HG02973 (cell line): Measurements from ENCODE around the gene SLC2A9.
"Not testable (repeated sequence)": the region's sequence is repeated elsewhere in the genome, so short reads cannot be mapped to it uniquely, and the experiment has no call there.

Experiments
- ATAC-seq: cut with Tn5 transposase; IDR thresholded peaks from one replicate; pipeline ENCODE4 v1.9.1; 2021; ENCODE audit warnings: moderate library complexity; ENCODE audit not compliant: unreplicated experiment

SLC2A9 gene

DNA sequence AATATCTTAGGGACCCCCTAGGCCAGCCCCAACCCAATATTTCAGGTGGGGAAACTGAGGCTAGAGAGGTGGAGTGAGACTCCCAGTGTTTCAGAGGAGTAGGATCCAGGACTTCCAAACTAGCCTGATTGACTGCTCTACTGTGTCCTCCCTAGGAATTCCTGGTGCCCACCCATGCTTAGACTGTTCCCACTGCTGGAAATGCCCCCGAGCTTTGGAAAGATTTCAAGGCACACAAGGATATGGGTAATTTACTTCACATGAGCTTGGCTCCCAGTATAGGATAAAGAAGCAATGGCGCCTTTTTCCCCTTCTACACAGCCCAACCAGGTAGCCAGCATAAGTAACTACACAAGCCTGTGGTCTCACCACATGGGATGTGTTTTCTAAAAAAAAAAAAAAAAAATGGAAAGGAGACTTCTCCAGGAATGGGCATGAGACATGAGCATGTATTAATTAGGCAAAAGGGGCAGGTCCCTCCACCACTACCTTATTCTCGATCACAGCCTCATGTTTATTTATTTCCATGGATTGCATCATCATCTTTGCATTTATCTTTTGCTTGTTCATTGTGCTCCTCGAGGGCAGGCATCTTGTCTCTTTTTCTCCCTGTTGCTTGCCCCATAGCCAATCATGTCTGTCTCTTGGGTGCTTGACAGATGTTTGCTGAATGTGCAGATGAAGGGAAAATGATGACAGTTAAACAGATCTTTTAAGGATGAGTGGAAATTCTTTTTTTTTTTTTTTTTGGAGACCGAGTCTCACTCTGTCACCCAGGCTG, 173.1 kb downstream of the SLC2A9 start:
- ATAC-seq = no peak

DNA sequence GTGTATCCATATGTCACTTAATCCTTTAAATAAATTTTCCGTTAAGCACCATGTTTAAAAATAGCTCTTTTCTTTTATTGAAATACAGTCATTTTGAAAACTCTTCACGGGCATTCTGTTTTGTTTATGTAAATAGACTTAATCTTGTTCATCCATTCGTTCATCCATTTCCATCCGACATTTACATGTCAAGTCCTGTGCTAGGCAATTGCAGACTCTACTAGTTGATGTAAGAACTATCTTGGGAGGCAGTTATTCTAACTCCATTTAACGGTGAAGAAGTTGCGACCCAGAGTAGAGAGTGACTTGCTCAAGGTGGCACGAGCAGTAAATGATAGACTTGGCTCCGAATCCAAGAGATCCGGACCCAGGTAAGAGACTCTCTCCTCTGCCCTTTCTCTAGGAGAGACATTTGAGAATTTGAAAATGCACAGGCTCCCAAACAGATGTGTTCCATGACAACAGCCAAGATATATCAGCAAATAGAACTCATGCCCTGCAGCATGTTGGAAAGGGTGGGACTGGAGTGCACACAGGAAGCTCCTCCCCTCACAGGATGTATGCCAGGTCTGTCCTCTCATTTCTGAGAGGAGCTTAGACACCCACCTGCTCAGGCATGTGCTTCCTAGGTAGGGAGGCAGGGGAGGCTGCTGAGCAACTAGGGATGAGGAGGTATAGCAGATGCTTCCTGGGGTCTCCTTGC, 175.4 kb downstream of the SLC2A9 start:
- no peak for ATAC-seq

DNA sequence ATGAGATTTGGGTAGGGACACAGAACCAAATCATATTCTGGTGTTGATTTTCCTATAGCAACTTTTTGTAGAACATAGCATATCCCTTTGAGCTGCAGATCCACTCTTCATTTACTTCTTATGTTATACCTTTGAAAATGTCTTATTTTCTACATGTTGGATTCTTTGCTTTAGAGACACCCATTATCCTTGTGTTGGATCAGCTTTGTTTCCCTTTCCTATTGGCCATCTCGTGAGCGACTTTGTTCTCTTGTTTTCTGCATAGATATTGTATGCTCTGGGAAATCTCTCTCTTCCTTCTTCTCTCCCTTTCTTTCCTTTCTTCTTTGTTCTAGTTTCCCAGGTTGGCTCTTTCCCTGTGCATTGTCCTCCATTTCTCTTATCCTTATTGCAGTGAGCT, 180.2 kb downstream of the SLC2A9 start:
- ATAC-seq = no peak

DNA sequence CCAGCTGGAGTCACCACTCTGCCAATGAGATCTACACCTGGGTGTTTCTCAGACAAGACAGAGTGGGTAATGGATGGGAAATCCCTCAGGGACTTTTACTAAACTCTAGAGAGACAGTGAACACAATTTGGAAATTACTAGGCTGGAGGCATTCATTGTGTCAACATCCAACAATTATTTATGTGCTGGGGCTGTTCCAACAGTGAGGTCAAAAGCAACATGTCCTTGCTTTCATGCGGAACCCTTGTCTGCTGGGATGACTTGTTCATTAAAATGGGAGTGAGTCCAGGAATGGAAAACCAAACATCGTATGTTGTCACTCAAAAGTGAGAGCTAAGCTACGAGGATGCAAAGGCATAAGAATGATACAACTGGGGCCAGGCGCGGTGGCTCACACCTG, 185.9 kb downstream of the SLC2A9 start:
- ATAC-seq = no peak

DNA sequence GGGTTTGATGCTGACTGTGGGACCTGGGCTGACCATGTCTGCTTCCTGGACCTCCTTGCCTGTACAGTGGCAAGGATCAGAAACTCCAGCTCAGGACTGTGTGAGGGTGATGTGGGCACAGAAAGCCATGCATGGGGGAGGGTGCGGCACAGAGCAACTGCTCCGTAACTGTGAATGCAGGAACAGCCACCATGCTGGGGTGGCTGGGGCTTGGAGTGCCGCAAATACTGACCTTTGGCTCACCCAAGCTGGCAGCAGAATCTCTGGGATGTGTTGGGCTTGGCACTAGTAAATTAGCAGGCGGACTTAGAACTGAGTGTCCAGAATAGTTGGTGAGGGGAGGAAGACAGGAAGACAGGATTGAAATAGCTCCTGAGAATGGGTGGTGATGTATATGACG, 187.9 kb downstream of the SLC2A9 start:
- no peak for ATAC-seq

DNA sequence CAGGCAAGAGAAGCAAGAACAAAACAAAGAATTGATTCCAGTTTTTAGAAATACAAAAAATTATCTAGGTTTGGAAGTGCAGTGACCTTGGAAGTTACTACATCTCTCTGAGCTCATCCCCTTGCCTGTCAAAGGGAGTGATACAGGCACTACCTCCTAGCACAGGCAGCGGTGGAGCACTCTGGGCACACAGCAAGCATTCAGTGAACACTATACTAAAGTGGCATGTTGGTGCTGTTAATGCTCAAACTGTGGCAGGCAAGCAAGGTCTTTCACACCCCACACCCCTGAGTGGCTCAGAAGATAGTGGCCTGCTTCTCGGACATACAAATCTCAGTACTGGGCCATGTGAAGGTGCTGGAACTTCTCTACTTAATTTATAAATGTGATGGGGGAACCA, 188.7 kb downstream of the SLC2A9 start:
- ATAC-seq = no peak

DNA sequence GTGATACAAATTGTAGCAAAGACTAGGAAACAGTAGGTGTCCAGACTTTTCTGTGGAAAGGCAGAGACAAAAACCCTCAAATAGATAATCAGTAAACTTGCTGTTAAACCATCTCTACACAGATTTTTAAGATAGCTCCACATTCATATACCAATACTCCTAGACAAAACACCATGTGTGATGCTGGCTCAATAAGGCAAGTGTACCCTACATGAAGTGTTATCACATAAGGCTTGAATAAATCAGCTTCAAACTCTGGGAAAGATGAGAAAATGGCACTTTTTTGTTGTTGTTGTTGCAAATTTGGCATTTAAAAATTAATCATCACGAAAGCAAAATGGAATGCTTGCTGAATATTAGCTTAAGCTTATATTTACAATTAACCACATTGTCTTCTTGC, 194.7 kb downstream of the SLC2A9 start:
- no peak for ATAC-seq

DNA sequence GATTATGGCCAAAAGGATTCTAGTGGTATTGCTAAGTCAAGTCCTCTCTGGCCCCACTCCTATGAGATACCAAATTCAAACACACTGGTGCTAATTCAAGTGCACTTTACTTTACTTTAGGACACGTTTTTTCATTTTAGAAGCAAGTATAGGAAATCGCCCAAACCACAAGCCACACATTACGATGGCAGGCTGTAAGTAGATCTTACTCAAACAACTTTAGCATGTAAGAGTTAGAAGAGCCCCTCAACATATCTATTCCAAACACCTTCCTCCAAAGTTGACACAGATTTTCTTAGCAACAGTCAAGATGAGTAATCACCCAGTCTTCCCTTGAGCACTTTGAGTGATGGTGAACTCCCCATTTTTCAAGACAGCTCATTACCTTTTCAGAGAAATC, 196.2 kb downstream of the SLC2A9 start:
- ATAC-seq = no peak

DNA sequence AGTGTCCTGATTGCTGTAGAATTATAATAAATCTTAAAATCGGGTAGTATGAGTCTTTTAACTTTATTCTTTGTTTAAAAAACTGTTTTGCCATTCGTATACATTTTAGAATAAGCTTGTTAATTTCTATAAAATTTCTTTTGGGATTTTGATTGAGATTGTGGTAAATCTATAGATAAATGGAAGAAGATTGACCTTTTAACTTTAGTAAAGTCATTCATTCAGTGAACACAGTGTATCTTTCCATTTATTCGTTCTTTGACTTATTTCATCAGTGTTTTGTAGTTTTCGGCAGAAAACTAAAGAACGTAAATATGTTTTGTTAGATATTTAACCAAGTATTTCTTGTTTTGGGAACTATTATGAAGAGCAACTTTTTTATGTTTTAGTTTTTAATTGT, 201.0 kb downstream of the SLC2A9 start:
- ATAC-seq = no peak

DNA sequence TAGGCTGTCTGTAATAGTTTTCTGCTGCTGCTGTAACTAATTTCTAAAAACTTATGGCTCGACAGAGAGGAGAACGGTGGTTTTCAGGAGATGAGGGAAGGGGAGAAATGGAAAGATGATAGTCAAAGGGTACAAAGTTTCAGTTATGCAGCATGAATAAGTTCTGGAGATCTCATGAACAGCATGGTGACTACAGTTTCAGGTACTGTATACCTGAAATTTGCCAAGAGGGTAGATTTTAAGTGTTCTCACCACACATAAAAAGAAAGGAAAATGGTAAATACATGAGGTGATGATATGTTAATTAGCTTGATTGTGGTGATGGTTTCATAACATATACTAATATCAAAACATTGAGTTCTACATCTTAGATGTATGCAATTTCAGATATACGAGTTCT, 205.0 kb downstream of the SLC2A9 start:
- no peak for ATAC-seq

DNA sequence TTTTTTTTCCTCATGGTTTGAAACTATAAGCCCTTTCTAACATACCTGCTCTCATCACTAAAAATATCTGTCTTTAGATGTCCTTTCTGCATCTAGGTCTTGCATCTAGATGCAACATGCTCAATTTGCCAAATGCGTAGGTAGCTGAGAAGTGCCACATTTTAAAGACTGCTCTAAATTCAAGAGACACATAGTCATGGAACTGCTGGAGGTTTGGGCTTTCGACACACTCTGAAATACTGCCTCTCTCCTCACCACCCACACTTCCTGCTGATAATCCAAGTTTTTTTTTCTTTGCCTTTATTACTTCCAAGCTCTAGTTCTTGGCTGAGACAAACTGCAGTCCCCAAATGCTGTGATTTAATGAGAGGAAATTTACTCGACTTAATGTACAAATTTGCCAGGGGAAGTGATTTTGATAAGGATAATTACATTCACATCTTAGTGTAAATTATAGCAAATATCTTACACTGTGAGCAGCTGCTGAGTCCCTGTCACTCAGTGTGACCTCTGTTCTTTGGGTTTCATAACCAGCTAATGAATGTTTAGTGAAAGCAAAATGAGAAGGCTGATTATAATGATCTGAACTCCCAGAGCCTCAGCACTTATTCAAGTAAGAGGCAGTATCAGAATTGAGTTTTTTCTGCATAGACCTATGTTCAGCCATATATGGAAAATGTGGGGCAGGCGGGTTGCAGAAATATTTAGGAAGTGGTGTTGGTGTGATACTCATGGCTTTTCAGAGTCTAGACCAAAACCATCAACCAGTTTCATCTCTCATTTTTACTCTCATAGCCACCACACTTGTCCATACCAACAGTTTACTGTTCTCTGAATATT, 208.6 kb downstream of the SLC2A9 start:
- peak; percentile 76 for ATAC-seq

DNA sequence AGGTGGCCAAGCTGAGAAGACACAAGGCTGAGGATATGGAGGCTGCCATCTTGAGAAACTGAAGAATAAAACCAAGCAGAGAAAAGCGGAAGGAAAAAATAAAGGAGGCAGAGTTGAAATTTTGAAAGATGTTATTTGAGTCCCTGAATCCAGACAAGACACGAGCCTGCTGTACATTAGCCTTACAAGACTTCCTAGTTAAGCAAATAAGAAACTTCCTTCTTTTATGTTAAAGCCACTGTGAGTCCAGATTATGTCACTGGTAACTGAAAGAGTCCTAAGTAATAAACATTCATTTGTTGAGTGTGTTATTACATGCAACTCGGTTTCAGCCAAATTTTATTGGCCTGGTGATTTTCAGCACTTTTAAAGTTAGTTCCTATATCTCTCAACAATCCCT, 209.5 kb downstream of the SLC2A9 start:
- no peak for ATAC-seq

DNA sequence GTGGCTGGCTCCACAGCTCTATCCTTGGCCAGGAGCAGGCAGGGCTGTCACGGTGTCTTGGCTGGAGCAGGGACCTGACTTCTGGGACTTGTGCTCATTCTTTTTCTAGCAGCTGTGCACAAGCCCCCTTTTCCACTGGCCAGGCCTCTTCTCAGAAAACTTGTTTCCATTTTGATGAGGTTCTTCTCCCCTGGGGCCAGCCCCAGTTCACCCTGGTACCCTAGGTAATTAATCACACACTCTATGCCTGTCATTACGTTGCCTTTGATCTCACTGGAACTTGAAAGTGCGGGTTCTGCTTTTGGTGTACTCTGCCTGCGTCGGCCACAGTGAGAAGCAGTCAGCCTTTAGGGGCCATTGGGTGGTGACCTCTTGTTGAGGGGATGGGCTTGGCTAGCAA, 213.2 kb downstream of the SLC2A9 start:
- ATAC-seq = no peak

DNA sequence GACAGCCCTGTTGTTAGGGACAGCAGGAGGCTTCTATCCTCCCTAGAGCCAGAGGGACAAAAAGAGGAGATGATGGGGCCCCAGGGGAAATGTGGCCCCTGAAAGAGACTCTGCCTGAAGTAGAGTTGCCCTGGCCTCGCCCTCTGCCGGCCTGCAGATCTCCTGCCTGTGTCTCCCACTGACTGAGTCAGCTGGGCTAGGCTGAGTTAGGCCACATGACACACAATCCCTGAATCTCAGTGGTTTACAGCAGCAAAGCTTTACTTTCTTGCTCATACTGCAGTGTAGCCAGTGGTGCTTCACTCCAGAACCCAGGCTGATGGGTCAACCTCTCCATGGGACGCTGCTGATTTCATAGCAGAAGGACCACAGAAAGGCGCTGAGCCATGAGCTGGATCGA, 216.4 kb downstream of the SLC2A9 start:
- no peak for ATAC-seq

DNA sequence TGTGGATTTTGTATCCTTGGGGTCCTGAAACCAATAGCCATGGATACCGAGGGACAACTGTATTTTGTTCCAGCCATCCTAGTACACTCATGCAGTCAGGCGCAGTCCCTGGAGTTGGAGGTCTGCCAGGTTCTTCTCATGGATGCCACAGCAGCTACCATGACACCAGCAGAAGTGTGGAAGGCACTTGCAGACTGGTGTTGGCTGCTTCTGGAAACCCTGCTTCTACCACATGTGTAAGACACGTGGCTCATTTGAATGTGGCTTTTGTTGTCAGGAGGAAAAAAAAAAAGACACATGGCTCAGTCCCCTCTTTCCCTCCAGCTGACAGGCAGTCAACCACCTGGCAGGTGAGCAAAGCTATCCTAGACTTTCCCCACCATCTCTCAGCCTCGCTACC, 220.4 kb downstream of the SLC2A9 start:
- ATAC-seq = no peak

DNA sequence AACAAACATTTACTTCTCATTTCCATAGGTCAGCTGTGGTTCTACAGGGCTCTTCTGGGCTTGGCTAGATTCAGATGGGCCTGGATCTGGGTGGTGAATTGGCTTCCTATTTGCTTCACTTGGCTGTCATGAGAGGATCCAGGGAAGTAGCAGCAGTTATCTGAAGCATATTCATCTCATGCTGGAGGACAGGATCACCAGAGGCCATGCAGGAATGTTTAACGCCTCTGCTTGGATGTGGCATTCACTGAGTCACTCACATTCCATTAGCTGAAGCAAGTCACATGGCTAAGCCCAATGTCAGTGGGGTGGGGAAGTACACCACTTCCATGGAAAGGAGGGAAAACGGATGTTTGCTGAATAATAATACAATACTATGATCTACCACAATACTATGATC, 224.7 kb downstream of the SLC2A9 start:
- ATAC-seq = not testable (repeated sequence)

DNA sequence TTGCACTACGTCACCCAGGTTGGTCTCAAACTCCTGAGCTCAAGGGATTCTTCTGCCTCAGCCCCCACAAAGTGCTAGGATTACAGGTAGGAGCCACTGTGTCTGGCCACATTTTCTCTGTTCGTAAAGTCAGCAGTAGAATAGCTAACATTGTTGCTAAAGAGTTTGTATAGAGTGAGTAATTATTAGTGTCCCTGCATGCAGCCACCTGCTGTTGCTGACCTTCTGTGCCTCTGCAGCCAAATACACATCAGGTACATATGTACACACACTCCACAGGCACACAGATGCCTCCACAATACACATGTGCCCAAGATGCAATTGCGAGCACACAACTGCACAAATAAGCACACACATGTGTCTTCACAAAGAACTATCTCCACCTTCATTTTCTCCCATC, 228.9 kb downstream of the SLC2A9 start:
- no peak for ATAC-seq

DNA sequence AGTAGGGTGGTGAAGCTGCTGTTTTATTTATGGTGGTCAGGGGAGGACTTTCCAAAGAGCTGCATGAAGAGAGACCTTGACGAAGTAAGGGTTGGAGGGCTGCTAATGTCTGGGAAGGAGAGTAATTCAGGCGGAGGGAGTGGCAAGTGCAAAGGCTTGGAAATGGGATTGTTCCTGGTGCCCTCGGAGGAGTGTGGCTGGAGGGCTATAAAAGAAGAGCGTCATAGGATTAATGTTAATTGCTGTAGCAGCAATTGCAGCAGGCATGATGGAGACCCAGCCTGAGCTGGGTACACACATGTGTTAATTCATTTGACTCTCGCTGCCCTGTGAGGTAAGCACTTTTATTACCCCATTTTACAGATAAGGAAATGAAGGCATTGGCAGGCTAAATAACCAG, 235.4 kb downstream of the SLC2A9 start:
- not testable (repeated sequence) for ATAC-seq

DNA sequence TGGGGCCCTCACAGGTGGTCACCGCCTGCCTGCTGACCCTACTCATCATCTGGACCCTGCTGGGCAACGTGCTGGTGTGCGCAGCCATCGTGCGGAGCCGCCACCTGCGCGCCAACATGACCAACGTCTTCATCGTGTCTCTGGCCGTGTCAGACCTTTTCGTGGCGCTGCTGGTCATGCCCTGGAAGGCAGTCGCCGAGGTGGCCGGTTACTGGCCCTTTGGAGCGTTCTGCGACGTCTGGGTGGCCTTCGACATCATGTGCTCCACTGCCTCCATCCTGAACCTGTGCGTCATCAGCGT, 239.2 kb downstream of the SLC2A9 start:
- ATAC-seq = no peak

DNA sequence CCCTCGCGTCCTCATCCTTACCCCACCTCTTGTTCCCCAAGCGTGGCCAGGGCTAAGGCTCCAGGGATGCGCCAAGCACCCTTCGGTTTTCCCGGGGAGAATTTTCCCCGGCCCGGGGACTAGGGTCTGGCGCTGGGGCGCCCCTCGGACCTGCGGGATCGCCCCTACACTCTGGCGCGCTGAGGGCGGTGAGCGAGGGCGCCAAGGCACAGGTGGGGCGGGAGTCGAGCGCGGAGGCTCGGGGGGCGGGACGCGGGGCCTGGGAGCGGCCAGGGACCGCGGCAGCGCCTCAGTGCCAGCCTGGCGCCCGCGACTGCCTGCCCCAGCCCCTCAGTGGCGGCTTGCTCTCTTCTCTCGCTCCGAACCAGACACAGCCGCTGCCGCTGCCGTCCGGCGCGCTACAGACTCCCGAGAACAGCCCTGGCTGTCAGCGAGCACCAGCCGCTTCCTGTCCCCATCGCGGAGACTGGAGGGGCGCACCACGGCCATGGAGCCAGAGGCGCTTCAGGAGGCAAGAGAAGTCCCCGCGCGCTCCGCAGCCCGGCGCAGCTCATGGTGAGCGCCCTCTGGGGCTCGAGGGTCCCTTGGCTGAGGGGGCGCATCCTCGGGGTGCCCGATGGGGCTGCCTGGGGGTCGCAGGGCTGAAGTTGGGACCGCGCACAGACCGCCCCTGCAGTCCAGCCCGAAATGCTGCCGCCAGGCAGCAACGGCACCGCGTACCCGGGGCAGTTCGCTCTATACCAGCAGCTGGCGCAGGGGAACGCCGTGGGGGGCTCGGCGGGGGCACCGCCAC, 239.8 kb downstream of the SLC2A9 start, which contains the start of gene DRD5:
Gene DRD5 (plus strand): TSS at position 292 of the 793 bp plus-strand sequence. CDS start 396 bp downstream, at position 688.
- ATAC-seq = no peak
